ENCODE measurements around the gene NAT14. TPM values are rescaled to one million over a fixed set of nuclear protein-coding genes. Genes with fewer than 3 reads are reported as not detected.

NAT14 gene
- total and polyA plus RNA-seq, 2 of the 8 experiments (the other 6 are each of a cell fraction or from before 2014, with no cell fraction given) = 47.1 to 71.2 TPM

DNA sequence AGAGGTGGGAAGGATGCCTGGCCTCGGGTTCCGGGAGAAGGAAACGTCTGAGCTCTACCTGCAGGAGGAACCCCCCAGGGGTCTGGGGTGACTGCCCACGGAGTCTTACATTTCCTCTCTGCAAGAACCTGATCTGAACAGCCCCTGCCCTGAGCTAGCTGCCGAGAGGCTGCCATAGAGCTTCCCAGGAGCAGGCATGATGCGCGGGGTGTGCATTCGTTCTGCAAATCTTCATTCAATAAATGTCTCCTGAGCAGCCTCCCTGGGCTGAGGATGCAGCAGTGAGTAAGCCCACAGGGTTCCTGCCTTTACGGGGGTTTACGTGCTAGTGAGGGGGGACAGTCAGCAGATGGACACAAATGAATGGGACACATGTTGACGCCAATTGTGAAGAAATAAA, 40.3 kb upstream of the NAT14 start:
- Histone ChIP-seq H3K9ac (replicated peaks in 1 of 4; ENCODE audit: extremely low read depth in 1 of 4, low read depth in 3 of 4, low read length in 3 of 4) (no peak overlapping the region), H2BK120ac (replicated peaks; ENCODE audit: low read depth, low read length) (no peak overlapping the region), H3K36me3 (ENCODE audit: control insufficient read depth in 2 of 4, insufficient read depth in 4 of 4, low read length in 3 of 4) (no peaks in the 10 kb centered on the region), H3K27ac (ENCODE audit: low read depth, low read length) (no peak overlapping the region), H4K5ac (ENCODE audit: insufficient read length, low read depth, low read length) (no peak overlapping the region), H2AFZ (ENCODE audit: low read length) (no peak overlapping the region), H3K4ac (replicated peaks; ENCODE audit: insufficient read length, low read depth, low read length) (no peak overlapping the region), H3K4me1 (replicated peaks in 1 of 4; ENCODE audit: control insufficient read depth in 3 of 4, insufficient read depth in 4 of 4, low read length in 3 of 4) (peaks cover 6 to 15% (median 9%) of the 10 kb centered on the region in 4 experiments; a peak in 6 of 7 replicates), H3K23ac (ENCODE audit: insufficient read length) (no peak overlapping the region), H2BK15ac (ENCODE audit: low read length) (no peak overlapping the region), H2BK5ac (ENCODE audit: low read depth, low read length) (no peak overlapping the region), H4K20me1 (replicated peaks in 1 of 2; ENCODE audit: control insufficient read depth in 1 of 2, insufficient read depth in 2 of 2, low read length in 2 of 2) (peaks cover 3 to 16% of the 10 kb centered on the region in 2 experiments), H3K56ac (replicated peaks; ENCODE audit: insufficient read length, low read depth, low read length) (no peak overlapping the region), H4K8ac (ENCODE audit: extremely low read depth, insufficient read depth, low read length) (no peak overlapping the region), H3K9me3 (ENCODE audit: insufficient read depth in 2 of 2, low read depth in 1 of 2, low read length in 1 of 2) (no peaks in the 10 kb centered on the region), H2BK12ac (ENCODE audit: low read depth, low read length) (no peak overlapping the region), H3K14ac (ENCODE audit: insufficient read length) (no peak overlapping the region), H4K91ac (replicated peaks; ENCODE audit: insufficient read length, low read length) (no peak overlapping the region), H2AK5ac (ENCODE audit: low read depth, low read length) (no peak overlapping the region), H3K4me2 (ENCODE audit: insufficient read depth in 1 of 2, low read depth in 2 of 2, low read length in 2 of 2) (no peak overlapping the region), H3K79me2 (ENCODE audit: control insufficient read depth in 1 of 2, insufficient read depth in 2 of 2, low read length in 2 of 2) (no peaks in the 10 kb centered on the region), H3K18ac (ENCODE audit: extremely low read depth, low read length) (no peak overlapping the region), H2BK20ac (ENCODE audit: low read length) (no peak overlapping the region), H3K27me3 (replicated peaks in 1 of 4; ENCODE audit: control insufficient read depth in 3 of 4, extremely low read depth in 1 of 4, insufficient read depth in 3 of 4, low read length in 3 of 4) (peaks cover 52 to 96% (median 89%) of the 10 kb centered on the region in 4 experiments), H3K23me2 (ENCODE audit: low read depth, low read length) (peaks cover 28% of the 10 kb centered on the region; the same call in 1 of the 2 replicates), H3K4me3 (ENCODE audit: extremely low read depth in 1 of 4, insufficient read depth in 2 of 4, low read depth in 3 of 4, low read length in 4 of 4) (no peak overlapping the region), H3K79me1 (ENCODE audit: low read depth, low read length) (no peaks in the 10 kb centered on the region)
- POLR2A ChIA-PET (ENCODE audit: partially characterized antibody) = interaction anchor here (0.9 to 4.4 kb wide), 6 partner anchors 9 to 185 kb away, joined by 3 to 21 read pairs (median 4); partner anchors contain the start of gene UBE2S
- 62% methylated on average over 11 of the region's 11 CpGs; no CpG with 5 or more reads in 1 of the 2 experiments for WGBS, 2 experiments (ENCODE audit: extremely low coverage in 1 of 2, insufficient coverage in 1 of 2, insufficient read length in 1 of 2, insufficient replicate concordance in 2 of 2, low coverage in 1 of 2, low lambda C conversion rate in 2 of 2, missing lambda C conversion rate in 1 of 2)
- CTCF ChIA-PET (ENCODE audit: partially characterized antibody) = interaction anchor here (0.6 to 2.5 kb wide), 6 partner anchors 9 to 304 kb away, joined by 3 to 13 read pairs (median 4); partner anchors contain the start of gene FIZ1
- no peak for FAIRE-seq
- DNase-seq (ENCODE audit: low read depth in 1 of 2, low spot score in 2 of 2) = no peak
- TF ChIP-seq YY1 (IDR thresholded peaks at IDR 0.05; ENCODE audit: low read depth, low read length) = no peak
- TF ChIP-seq, protein P1, sequence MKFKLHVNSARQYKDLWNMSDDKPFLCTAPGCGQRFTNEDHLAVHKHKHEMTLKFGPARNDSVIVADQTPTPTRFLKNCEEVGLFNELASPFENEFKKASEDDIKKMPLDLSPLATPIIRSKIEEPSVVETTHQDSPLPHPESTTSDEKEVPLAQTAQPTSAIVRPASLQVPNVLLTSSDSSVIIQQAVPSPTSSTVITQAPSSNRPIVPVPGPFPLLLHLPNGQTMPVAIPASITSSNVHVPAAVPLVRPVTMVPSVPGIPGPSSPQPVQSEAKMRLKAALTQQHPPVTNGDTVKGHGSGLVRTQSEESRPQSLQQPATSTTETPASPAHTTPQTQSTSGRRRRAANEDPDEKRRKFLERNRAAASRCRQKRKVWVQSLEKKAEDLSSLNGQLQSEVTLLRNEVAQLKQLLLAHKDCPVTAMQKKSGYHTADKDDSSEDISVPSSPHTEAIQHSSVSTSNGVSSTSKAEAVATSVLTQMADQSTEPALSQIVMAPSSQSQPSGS (IDR thresholded peaks at IDR 0.05; ENCODE audit: low read length) = no peak
- TF ChIP-seq EP300 (IDR thresholded peaks at IDR 0.05; ENCODE audit: borderline replicate concordance in 1 of 2, low read depth in 2 of 2, low read length in 2 of 2) = no peak
- no peak for TF ChIP-seq ASH2L (IDR thresholded peaks at IDR 0.05; ENCODE audit: low read length)
- no peak for TF ChIP-seq CTCF (IDR thresholded peaks at IDR 0.05; ENCODE audit: control extremely low read depth in 1 of 3, insufficient read depth in 1 of 3, low read depth in 1 of 3, low read length in 3 of 3)
- TF ChIP-seq E2F6 (IDR thresholded peaks at IDR 0.05) = no peak
- no peak for TF ChIP-seq SP4 (IDR thresholded peaks at IDR 0.05; ENCODE audit: low read length)
- TF ChIP-seq RXRA (IDR thresholded peaks at IDR 0.05; ENCODE audit: insufficient read depth, low read depth, low read length) = no peak
- no peak for TF ChIP-seq POLR2A (IDR thresholded peaks at IDR 0.05; ENCODE audit: control extremely low read depth in 1 of 2, low read depth in 2 of 2, low read length in 2 of 2)
